GM23338 (cell line): Measurements from ENCODE around the gene HEMK1.

Experiments used
- CREB1 ChIP-seq: fragments of 250-450 bp; sonication (Bioruptor Pico); IDR thresholded peaks from 2 replicates; pipeline ENCODE4 v1.5.0; 2020; ENCODE audit warnings: low read depth, mild to moderate bottlenecking, moderate library complexity
- EZH2 ChIP-seq: fragments of 200-600 bp; sonication (generic); IDR thresholded peaks from one replicate; pipeline ENCODE4 v1.8.0; 2017; ENCODE audit warnings: antibody characterized with exemption, mild to moderate bottlenecking, low read depth; ENCODE audit not compliant: unreplicated experiment
- EZH2phosphoT487 ChIP-seq: fragments of 200-600 bp; sonication (generic); IDR thresholded peaks from one replicate; pipeline ENCODE4 v1.8.1; 2018; ENCODE audit warnings: antibody characterized with exemption; ENCODE audit not compliant: unreplicated experiment
- JUNB ChIP-seq: IDR thresholded peaks from one replicate; pipeline ENCODE4 v1.6.1; 2016; ENCODE audit warnings: antibody characterized with exemption; ENCODE audit not compliant: unreplicated experiment
- POLR2AphosphoS5 ChIP-seq: IDR thresholded peaks from 2 replicates; pipeline ENCODE4 v1.6.1; 2016; ENCODE audit warnings: antibody characterized with exemption, low read depth
- STAT1 ChIP-seq: IDR thresholded peaks from one replicate; pipeline ENCODE4 v1.6.1; 2016; ENCODE audit warnings: antibody characterized with exemption; ENCODE audit not compliant: unreplicated experiment
- ZNF114 ChIP-seq: fragments of 250-450 bp; sonication (Bioruptor Pico); IDR thresholded peaks from 2 replicates; pipeline ENCODE4 v1.5.0; 2020; ENCODE audit warnings: mild to moderate bottlenecking, moderate library complexity
- ZNF331 ChIP-seq: fragments of 250-450 bp; sonication (Bioruptor Pico); IDR thresholded peaks from 2 replicates; pipeline ENCODE4 v1.5.0; 2020; ENCODE audit warnings: low read depth, mild to moderate bottlenecking, moderate library complexity
- TF ChIP-seq, protein P1 (sequence below), 2 experiments: fragments of 200-600 bp in 1 of 2; sonication (generic) in 1 of 2; conservative IDR thresholded peaks; 2 replicates each; pipeline versions ENCODE4 v1.5.1 to v1.6.1; 2016 to 2017; ENCODE audit warnings: antibody characterized with exemption in 2 of 2, low read depth in 2 of 2, mild to moderate bottlenecking in 2 of 2, moderate library complexity in 1 of 2
- TF ChIP-seq, protein P2 (sequence below): IDR thresholded peaks from one replicate; pipeline ENCODE4 v1.6.1; 2018; ENCODE audit warnings: antibody characterized with exemption; ENCODE audit not compliant: unreplicated experiment
- TF ChIP-seq, protein P3 (sequence below): fragments of 250-450 bp; sonication (Bioruptor Pico); IDR thresholded peaks from 2 replicates; pipeline ENCODE4 v1.5.0; 2020; ENCODE audit warnings: mild to moderate bottlenecking, moderate library complexity
- TF ChIP-seq, protein P4 (sequence below): IDR thresholded peaks from 2 replicates; pipeline ENCODE4 v1.6.1; 2016; ENCODE audit warnings: antibody characterized with exemption

DNA sequence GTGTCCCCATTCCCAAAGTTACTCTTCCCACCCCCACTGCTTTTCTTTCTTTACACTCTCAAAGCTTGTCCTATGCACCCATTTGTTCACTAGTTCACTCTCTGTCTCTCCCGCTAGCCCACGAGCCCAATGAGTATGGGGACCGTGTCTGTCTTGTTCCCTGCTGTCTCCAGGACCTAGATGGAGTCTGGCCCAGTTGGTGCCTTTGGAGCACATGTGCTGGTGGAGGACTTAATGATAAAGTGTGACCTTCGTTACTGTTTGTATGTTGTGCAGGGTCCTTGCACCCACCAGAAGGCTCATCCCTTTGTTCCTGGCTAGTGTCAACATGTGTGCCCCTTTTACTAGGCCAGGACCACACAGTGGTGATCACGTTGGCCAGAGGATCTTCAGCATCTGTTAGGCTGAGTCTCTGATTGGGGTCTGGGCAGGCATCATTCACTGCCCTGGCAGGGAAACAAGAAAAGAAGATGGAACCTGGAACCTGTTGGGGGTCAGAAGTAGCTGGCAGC lies 34.8 kb downstream of the HEMK1 start:
- TF ChIP-seq, protein P1, sequence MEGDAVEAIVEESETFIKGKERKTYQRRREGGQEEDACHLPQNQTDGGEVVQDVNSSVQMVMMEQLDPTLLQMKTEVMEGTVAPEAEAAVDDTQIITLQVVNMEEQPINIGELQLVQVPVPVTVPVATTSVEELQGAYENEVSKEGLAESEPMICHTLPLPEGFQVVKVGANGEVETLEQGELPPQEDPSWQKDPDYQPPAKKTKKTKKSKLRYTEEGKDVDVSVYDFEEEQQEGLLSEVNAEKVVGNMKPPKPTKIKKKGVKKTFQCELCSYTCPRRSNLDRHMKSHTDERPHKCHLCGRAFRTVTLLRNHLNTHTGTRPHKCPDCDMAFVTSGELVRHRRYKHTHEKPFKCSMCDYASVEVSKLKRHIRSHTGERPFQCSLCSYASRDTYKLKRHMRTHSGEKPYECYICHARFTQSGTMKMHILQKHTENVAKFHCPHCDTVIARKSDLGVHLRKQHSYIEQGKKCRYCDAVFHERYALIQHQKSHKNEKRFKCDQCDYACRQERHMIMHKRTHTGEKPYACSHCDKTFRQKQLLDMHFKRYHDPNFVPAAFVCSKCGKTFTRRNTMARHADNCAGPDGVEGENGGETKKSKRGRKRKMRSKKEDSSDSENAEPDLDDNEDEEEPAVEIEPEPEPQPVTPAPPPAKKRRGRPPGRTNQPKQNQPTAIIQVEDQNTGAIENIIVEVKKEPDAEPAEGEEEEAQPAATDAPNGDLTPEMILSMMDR (conservative IDR thresholded peaks at IDR 0.05; ENCODE audit: low read depth in 2 of 2) = no peak
- TF ChIP-seq JUNB (no peak), EZH2 (no peak), EZH2phosphoT487 (no peak), POLR2AphosphoS5 (no peak), CREB1 (no peak), STAT1 (no peak), ZNF331 (CRISPR knock-in tag) (no peak), ZNF114 (CRISPR knock-in tag) (no peak)
- TF ChIP-seq, protein P2, sequence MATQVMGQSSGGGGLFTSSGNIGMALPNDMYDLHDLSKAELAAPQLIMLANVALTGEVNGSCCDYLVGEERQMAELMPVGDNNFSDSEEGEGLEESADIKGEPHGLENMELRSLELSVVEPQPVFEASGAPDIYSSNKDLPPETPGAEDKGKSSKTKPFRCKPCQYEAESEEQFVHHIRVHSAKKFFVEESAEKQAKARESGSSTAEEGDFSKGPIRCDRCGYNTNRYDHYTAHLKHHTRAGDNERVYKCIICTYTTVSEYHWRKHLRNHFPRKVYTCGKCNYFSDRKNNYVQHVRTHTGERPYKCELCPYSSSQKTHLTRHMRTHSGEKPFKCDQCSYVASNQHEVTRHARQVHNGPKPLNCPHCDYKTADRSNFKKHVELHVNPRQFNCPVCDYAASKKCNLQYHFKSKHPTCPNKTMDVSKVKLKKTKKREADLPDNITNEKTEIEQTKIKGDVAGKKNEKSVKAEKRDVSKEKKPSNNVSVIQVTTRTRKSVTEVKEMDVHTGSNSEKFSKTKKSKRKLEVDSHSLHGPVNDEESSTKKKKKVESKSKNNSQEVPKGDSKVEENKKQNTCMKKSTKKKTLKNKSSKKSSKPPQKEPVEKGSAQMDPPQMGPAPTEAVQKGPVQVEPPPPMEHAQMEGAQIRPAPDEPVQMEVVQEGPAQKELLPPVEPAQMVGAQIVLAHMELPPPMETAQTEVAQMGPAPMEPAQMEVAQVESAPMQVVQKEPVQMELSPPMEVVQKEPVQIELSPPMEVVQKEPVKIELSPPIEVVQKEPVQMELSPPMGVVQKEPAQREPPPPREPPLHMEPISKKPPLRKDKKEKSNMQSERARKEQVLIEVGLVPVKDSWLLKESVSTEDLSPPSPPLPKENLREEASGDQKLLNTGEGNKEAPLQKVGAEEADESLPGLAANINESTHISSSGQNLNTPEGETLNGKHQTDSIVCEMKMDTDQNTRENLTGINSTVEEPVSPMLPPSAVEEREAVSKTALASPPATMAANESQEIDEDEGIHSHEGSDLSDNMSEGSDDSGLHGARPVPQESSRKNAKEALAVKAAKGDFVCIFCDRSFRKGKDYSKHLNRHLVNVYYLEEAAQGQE = no peak
- TF ChIP-seq, protein P3, sequence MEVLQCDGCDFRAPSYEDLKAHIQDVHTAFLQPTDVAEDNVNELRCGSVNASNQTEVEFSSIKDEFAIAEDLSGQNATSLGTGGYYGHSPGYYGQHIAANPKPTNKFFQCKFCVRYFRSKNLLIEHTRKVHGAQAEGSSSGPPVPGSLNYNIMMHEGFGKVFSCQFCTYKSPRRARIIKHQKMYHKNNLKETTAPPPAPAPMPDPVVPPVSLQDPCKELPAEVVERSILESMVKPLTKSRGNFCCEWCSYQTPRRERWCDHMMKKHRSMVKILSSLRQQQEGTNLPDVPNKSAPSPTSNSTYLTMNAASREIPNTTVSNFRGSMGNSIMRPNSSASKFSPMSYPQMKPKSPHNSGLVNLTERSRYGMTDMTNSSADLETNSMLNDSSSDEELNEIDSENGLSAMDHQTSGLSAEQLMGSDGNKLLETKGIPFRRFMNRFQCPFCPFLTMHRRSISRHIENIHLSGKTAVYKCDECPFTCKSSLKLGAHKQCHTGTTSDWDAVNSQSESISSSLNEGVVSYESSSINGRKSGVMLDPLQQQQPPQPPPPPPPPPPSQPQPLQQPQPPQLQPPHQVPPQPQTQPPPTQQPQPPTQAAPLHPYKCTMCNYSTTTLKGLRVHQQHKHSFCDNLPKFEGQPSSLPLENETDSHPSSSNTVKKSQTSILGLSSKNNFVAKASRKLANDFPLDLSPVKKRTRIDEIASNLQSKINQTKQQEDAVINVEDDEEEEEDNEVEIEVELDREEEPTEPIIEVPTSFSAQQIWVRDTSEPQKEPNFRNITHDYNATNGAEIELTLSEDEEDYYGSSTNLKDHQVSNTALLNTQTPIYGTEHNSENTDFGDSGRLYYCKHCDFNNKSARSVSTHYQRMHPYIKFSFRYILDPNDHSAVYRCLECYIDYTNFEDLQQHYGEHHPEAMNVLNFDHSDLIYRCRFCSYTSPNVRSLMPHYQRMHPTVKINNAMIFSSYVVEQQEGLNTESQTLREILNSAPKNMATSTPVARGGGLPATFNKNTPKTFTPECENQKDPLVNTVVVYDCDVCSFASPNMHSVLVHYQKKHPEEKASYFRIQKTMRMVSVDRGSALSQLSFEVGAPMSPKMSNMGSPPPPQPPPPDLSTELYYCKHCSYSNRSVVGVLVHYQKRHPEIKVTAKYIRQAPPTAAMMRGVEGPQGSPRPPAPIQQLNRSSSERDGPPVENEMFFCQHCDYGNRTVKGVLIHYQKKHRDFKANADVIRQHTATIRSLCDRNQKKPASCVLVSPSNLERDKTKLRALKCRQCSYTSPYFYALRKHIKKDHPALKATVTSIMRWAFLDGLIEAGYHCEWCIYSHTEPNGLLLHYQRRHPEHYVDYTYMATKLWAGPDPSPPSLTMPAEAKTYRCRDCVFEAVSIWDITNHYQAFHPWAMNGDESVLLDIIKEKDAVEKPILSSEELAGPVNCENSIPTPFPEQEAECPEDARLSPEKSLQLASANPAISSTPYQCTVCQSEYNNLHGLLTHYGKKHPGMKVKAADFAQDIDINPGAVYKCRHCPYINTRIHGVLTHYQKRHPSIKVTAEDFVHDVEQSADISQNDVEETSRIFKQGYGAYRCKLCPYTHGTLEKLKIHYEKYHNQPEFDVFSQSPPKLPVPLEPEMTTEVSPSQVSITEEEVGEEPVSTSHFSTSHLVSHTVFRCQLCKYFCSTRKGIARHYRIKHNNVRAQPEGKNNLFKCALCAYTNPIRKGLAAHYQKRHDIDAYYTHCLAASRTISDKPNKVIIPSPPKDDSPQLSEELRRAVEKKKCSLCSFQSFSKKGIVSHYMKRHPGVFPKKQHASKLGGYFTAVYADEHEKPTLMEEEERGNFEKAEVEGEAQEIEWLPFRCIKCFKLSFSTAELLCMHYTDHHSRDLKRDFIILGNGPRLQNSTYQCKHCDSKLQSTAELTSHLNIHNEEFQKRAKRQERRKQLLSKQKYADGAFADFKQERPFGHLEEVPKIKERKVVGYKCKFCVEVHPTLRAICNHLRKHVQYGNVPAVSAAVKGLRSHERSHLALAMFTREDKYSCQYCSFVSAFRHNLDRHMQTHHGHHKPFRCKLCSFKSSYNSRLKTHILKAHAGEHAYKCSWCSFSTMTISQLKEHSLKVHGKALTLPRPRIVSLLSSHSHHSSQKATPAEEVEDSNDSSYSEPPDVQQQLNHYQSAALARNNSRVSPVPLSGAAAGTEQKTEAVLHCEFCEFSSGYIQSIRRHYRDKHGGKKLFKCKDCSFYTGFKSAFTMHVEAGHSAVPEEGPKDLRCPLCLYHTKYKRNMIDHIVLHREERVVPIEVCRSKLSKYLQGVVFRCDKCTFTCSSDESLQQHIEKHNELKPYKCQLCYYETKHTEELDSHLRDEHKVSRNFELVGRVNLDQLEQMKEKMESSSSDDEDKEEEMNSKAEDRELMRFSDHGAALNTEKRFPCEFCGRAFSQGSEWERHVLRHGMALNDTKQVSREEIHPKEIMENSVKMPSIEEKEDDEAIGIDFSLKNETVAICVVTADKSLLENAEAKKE (CRISPR knock-in tag) = no peak
- TF ChIP-seq, protein P4, sequence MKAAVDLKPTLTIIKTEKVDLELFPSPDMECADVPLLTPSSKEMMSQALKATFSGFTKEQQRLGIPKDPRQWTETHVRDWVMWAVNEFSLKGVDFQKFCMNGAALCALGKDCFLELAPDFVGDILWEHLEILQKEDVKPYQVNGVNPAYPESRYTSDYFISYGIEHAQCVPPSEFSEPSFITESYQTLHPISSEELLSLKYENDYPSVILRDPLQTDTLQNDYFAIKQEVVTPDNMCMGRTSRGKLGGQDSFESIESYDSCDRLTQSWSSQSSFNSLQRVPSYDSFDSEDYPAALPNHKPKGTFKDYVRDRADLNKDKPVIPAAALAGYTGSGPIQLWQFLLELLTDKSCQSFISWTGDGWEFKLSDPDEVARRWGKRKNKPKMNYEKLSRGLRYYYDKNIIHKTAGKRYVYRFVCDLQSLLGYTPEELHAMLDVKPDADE = no peak
